ENCODE data around the gene ATP11B. TPM values are rescaled to one million over a fixed set of nuclear protein-coding genes. Genes with fewer than 3 reads are reported as not detected.
A peak's percentile ranks its signal among the peaks of the same experiment; 100 is the strongest.

Gene ATP11B
- total RNA-seq, 1 donor = 66.4 TPM

DNA sequence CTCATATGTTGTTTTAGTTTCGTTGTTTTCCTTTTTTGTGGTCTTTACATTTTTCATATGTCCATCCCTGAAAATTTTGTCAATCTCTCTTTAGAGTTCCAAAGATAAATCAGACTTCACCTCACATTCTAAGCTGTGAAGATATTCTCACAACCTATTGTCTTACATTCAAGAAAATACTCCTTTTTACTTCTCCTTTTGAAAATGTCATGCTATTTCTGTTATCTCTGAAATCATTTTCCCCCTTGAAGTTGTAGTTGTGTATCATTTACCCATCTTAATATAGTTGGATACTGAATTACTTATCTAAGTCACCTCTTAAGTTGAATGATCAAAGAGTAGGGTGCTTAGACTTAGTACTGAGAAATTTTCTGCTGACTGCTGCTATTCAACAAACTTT, 112.7 kb downstream of the ATP11B start:
- no peak for DNase-seq (ENCODE audit: low read depth)
- H3K4me3 ChIP-seq (ENCODE audit: low read depth, low read length) = no peak overlapping the region
- no peak for TF ChIP-seq CTCF (IDR thresholded peaks at IDR 0.05; ENCODE audit: insufficient read depth, low read length)

GRCh38 chr3:182908471-182908870, 115.2 kb downstream of the ATP11B start:
- DNase-seq (ENCODE audit: low read depth) = peak; percentile 31
- H3K4me3 ChIP-seq (ENCODE audit: low read depth, low read length) = no peak overlapping the region
- TF ChIP-seq CTCF (IDR thresholded peaks at IDR 0.05; ENCODE audit: insufficient read depth, low read length) = no peak

DNA sequence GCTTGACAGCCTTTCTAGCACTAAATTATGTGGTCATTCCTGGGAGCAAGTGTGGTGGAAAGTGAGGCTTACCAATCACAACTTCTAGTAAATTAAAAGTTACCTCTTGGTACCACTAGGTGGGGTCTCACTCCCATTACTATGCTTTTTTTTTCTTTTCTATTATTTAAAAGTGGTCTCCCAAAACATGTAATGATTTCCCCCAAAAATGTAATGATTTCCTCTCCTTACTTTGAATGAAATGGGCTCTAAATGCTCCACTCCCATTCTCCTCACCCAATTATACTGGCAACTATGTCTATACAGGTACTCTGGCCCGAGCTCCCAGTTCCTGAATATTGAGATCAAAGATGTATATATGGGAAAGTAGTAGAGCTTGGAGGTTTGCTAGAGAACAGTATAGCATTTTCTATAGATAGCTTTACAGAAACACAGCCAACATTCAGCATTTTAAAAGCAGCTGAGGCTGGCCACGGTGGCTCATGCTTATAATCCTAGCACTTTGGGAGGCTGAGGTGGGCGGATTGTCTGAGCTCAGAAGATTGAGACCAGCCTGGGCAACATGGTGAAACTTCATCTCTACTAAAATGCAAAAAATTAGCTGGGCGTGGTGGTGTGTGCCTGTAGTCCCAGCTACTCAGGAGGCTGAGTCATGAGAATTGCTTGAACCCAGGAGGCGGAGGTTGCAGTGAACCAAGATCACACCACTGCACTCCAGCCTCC, 116.2 kb downstream of the ATP11B start:
- TF ChIP-seq CTCF (IDR thresholded peaks at IDR 0.05; ENCODE audit: insufficient read depth, low read length) = peak; percentile 51
- no peak overlapping the region for H3K4me3 ChIP-seq (ENCODE audit: low read depth, low read length)
- DNase-seq (ENCODE audit: low read depth) = peak; percentile 41

DNA sequence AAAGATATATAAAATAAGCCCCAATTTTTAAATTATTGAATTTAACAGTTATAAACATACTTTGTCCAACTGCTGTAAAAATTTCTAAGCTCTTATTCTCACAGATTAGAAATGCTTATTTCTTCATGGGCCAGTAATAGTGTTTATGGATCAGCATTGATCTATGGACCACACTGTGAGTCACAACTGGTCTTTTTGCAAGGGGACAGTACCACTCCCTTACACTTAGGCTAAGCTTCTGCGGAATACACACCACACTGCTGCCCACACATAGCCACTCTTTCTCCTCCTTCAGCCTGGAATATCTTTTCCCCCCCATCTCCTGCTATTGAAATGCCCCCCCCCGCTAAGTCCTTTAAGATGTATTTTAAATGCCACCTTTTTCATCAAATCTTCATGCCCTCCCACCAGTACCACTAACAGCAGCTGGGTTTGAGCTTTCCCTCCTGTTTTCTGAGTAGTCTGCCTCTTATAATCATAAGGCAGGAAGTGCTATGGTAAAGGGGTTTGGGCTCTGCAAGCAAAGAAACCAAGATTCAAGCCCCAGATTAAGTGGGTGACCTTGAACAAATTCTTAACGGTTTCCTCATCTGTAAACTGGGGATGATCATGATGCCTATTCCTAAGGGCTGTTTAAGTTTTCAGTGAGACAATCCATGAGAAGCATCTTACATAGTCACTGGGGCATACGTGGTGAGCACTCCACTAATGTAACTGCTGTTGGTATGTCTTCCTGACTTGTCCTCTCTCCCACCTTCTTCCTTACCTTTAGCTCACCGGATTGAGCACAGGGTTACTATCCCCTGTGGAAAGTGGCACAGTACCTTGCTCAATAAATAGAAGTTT, 117.9 kb downstream of the ATP11B start:
- no peak overlapping the region for H3K4me3 ChIP-seq (ENCODE audit: low read depth, low read length)
- no peak for DNase-seq (ENCODE audit: low read depth)
- no peak for TF ChIP-seq CTCF (IDR thresholded peaks at IDR 0.05; ENCODE audit: insufficient read depth, low read length)

- H3K4me3 ChIP-seq (ENCODE audit: low read depth, low read length) = no peak overlapping the region
- TF ChIP-seq CTCF (IDR thresholded peaks at IDR 0.05; ENCODE audit: insufficient read depth, low read length) = no peak
- DNase-seq (ENCODE audit: low read depth) = no peak
These were observed 118.4 kb downstream of the ATP11B start for GRCh38 chr3:182911782-182912111.

- no peak for TF ChIP-seq CTCF (IDR thresholded peaks at IDR 0.05; ENCODE audit: insufficient read depth, low read length)
- DNase-seq (ENCODE audit: low read depth) = no peak
- H3K4me3 ChIP-seq (ENCODE audit: low read depth, low read length) = no peak overlapping the region
These were observed 119.2 kb downstream of the ATP11B start for GRCh38 chr3:182912474-182912873.

Data from fibroblast of the aortic adventitia (primary cell).